HG02970 (cell line): ENCODE data around the gene URB1.

ENCODE experiments used
- ATAC-seq: cut with Tn5 transposase; IDR thresholded peaks from one replicate; pipeline ENCODE4 v1.9.1; 2021; ENCODE audit warnings: mild to moderate bottlenecking, moderate library complexity, moderate number of reproducible peaks; ENCODE audit not compliant: unreplicated experiment, low FRiP score

Gene URB1

GRCh38 chr21:32349333-32349944, 43.4 kb downstream of the URB1 start:
- no peak for ATAC-seq

GRCh38 chr21:32348604-32349332, 44.0 kb downstream of the URB1 start:
- ATAC-seq: no peak

GRCh38 chr21:32347977-32348376, 44.8 kb downstream of the URB1 start:
- no peak for ATAC-seq

GRCh38 chr21:32347351-32347750, 45.5 kb downstream of the URB1 start:
- no peak for ATAC-seq

- ATAC-seq: no peak
Observed at GRCh38 chr21:32346951-32347350, 45.9 kb downstream of the URB1 start.

- no peak for ATAC-seq
Observed at GRCh38 chr21:32340863-32341848, 51.7 kb downstream of the URB1 start.

DNA sequence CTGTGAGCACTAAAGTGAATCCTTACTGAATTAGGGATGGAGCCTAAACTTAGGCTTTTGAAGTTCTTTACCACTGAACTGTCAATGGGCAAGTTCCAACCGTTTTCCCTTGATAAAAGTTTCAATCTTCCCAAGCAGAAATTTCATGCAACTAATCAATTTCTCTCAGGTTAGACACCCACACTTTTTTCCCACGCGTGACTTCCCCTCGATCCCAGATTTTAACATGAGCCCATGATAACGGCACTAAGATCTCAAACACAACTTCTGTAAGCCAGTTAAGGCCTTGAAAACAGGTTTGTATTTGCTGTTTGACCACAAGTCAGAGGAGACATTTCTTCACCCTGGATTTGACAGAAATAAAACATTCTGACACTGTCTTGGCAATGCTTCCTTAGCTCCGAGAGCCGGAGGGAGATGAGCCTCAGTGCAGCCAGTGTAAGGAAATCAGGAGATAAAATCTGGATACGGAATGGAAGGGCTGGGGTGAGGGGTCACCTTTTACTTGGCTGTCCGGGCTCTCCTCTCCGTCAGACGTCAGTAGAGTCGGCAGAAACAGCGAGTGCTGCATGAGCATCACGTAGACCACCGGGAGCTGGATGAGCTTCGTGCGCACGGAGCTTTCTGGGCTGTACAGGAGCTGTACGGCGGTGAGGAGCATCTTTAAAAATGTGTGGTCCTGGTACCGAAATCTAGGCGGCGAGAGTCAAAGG, 54.4 kb downstream of the URB1 start:
- ATAC-seq: no peak

DNA sequence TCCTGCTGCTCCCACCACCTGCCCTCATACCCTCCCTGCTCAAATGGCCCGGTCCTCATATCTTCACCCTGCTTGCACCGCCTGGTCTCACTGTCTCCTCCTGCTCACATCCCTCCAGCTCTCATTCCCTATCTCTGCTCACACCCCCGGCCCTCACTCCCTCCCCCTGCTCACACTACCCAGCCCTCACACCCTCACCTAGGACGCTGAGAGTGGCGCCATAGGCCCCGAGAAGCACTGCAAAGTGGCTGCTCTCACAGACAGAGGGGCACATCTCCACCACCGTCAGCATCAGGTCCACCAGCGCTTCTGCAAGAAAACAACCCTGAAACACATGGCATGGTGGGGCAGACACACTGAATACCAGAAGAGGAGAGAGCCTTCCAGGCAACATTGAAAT, 55.6 kb downstream of the URB1 start:
- ATAC-seq: no peak

DNA sequence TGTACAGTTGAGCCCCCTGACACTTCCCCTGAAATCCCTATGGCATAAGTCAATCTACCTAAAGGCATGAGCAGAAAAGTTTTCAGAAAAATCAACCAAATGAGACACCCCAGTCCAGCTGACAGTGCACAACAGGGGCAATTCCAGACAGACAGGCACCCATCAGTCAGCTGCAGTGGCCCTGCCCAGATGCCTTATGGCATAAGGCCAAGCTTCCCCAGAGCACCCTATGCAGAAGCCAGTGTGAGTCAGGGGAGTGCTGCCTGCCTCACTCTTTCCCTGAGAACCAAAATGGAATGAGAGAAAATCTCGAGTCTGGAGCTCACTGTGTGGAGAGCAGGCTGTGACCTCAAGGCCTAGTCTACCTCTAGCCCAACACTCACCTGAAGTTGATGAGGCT, 56.1 kb downstream of the URB1 start:
- no peak for ATAC-seq

DNA sequence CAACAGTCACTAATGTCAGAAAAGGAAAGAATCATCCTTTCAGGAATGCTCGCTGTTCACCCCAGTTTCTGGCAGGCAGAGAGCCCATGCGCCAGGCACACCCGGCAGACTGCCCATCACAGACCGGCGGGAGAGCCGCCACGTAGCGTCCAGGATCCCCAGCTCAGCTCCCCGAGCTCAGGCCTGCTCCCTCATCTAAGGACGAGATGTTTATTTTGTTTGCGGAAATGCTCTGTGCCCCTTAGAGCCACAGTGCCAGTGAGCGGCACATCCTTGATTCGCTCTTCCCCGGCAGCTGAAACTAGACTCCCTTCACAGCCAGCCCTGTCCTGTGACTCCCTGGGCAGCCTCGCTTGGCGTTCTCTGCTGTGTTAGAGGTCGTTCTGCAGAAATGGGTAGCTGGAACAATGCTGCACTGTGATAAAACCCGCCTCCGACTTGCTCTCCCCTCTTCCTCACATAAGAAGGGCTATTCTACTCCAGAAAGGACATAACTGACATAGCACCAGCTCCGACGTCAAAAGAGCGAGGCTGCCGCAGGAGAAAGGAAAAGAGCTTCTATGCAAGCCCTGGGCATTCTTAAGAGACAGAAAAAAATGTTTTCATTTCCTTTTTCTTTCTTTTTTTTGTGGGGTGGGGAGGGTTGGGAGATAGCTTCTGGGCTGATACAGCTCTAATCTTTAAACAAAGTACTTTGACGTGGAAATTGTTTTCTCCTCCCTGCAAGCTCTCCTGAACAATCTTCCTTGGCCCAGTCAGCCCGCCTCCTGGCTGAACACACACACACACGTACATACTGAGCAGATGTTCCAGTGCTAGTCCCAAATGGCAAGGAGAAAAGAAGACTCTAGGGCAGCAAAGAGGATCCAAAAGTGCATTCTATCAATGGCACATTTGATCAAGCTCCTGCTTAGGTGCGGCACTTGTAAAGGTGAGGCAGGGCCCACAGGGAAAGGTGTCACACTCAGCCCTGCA, 56.9 kb downstream of the URB1 start:
- no peak for ATAC-seq

DNA sequence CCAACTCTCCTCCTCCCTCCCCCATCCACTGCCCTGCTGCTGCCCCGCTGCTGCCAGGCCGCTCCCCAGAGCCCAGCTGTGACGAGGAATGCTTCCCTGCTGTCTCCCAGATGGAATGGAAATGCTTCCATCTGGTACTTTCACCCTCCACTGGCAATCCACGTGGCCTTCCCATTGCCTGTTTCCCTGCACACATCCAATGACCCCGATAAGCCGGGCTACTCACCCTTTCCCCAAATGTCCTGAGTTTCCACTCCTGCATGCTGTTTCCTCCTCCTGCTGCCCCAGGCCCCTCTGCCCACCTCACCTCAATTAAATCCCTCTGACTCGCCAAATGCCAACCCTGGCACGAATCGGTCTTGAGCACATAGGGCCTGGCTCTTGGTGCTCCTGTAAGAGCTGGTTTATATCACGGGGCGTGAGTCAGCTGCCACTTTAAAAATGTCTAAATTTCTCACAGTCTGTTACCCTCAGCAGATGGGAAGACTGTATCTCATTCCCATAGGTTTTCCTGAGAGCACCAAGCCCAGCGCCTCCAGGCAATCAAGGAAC, 57.8 kb downstream of the URB1 start:
- no peak for ATAC-seq

- no peak for ATAC-seq
Observed at GRCh38 chr21:32333953-32334673, 58.7 kb downstream of the URB1 start.

DNA sequence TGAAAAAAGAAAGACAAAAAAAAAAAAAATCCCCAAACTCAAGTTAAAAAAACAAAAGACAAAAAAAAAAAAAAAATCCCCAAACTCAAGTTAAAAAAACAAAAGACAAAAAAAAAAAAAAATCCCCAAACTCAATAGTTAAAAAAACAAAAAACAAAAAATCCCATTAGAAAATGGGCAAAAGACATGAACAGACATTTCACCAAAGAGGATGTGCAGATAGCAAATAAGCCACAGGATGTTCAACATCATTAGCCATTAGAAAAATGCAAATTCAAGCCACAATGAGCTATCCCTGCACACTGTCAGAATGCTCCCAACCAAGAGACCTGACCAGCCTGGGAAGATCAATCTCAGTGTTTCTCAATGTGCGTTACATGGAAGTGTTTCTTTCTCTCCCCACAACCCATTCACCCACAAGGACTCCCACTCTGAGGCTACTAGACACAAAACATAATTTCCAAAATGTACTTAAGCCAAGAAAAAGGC, 60.3 kb downstream of the URB1 start:
- ATAC-seq: no peak

DNA sequence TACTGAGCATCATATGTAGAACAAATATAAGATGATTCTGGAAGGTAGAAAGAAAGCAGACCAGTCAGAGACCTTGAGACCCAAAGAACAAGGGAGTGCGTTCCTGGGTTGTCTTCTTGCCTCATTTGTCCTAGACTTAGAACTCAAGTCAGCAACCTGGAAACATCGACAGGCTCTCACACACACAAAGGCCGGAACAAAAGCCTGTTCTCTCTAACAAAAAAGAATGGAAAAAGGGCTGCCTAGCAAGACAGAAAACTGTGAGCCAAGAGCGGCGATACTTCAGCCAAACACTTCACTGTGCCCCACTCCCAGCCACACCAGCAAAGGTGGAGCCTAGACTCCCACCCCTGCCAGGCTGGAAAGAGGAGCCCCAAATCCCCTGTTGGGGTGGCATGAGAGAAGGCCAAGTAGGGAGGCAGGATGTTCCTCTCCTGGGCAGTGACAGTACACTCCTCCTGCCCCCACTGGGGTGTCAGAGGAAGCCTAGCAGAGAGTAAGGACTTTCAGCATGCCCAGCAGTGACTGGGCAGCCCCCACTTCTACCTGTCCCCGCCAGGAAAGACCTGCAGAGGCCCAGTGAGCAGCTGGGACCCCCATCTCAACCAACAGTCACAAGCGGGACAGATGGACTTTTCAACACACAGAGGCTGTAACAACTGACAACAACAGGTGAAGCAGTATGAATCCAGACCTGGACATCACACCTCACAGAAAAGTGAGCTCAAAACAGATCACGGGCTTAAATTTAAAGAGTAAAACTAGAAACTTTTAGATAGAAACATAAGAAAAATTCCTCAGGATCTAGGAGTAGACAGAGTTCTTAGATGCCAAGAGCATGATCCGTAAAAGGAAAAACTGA, 61.1 kb downstream of the URB1 start:
- no peak for ATAC-seq

GRCh38 chr21:32330784-32331311, 62.0 kb downstream of the URB1 start:
- no peak for ATAC-seq

DNA sequence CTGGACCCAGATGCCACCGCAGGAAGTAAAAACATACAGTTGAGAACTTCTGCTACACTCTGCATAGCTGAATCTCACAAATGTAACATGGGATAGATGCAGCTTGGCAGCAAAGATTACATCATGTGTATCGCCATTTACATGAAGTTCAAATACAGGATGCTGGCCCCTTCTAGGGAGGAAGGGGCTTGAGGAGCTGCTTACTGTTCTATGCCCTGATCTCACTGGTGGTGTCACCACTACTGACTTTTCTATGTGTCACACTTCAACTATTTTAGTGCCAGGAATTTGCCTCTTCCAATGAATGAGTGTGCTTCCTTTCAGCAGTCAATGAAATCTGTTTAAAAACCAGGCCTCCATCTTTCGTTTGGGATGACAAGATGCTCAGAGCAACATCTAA, 63.0 kb downstream of the URB1 start:
- no peak for ATAC-seq

GRCh38 chr21:32329331-32329730, 63.5 kb downstream of the URB1 start:
- ATAC-seq: no peak
